HepG2 (cell line): Measurements from ENCODE around the gene NRSN2. TPM values are rescaled to one million over a fixed set of nuclear protein-coding genes. Genes with fewer than 3 reads are reported as not detected.

Source experiments
- FOXC1 ChIP-seq: sonication (generic); formaldehyde crosslinking; IDR thresholded peaks from 2 replicates; pipeline ENCODE4 v1.8.0; 2022; ENCODE audit warnings: mild to moderate bottlenecking, missing genetic modification reagents, borderline replicate concordance
- MAFF ChIP-seq: IDR thresholded peaks from 2 replicates; pipeline ENCODE4 v1.6.1; 2011; ENCODE audit warnings: low read depth, low read length, improper control_type of control experiment
- RCOR2 ChIP-seq: IDR thresholded peaks from 2 replicates; pipeline ENCODE4 v1.6.1; 2016; ENCODE audit warnings: missing biosample characterization, missing genetic modification reagents
- RFXANK ChIP-seq: IDR thresholded peaks from 2 replicates; pipeline ENCODE4 v1.6.1; 2016
- SMARCC2 ChIP-seq: fragments of 450-650 bp; IDR thresholded peaks from 2 replicates; pipeline ENCODE4 v1.6.1; 2017; ENCODE audit warnings: antibody characterized with exemption, mild to moderate bottlenecking
- SUZ12 ChIP-seq: fragments of 150-350 bp; IDR thresholded peaks from 2 replicates; pipeline ENCODE4 v1.6.1; 2014; ENCODE audit warnings: low read depth, low read length
- ZNF34 ChIP-seq: sonication (generic); formaldehyde crosslinking; IDR thresholded peaks from 2 replicates; pipeline ENCODE4 v1.4.0; 2020; ENCODE audit warnings: mild to moderate bottlenecking, missing genetic modification reagents, borderline replicate concordance
- ZNF644 ChIP-seq: IDR thresholded peaks from 2 replicates; pipeline ENCODE4 v1.6.1; 2016; ENCODE audit warnings: low read depth
- ZNF646 ChIP-seq: sonication (generic); formaldehyde crosslinking; IDR thresholded peaks from 2 replicates; pipeline ENCODE4 v1.9.0; 2021; ENCODE audit warnings: mild to moderate bottlenecking, missing genetic modification reagents
- ZNF780A ChIP-seq: sonication (generic); formaldehyde crosslinking; IDR thresholded peaks from 2 replicates; pipeline ENCODE4 v1.8.0; 2022; ENCODE audit warnings: mild to moderate bottlenecking, missing genetic modification reagents, moderate library complexity
- polyA plus RNA-seq, 8 experiments: library from polyadenylated mRNA; depleted of rRNA in 3 of 8; stranded (reverse) in 7 of 8; unstranded in 1 of 8; fragments of >200 nt; fragmentation: Illumina TruSeq in 4 of 8; extraction: Trizol in 4 of 8; gene quantifications; 2 replicates each; pipeline versions ENCODE4 v1.2.1 to v1.2.3, GENCODE V29; 2011 to 2016; ENCODE audit warnings: low read depth in 4 of 8, missing spikeins in 1 of 8, mixed read lengths in 1 of 8; ENCODE audit not compliant: insufficient read depth in 1 of 8
- total RNA-seq, 5 experiments: library from RNA; depleted of rRNA; stranded (reverse); fragments of >200 nt; fragmentation: Illumina TruSeq; extraction: Trizol; gene quantifications; 2 replicates each; pipeline ENCODE4 v1.2.3, GENCODE V29; 2016; ENCODE audit warnings: low read depth in 1 of 5
- TF ChIP-seq, protein P1 (sequence below): sonication (generic); formaldehyde crosslinking; IDR thresholded peaks from 2 replicates; pipeline ENCODE4 v1.9.0; 2021; ENCODE audit warnings: missing genetic modification reagents, mild to moderate bottlenecking, borderline replicate concordance
- TF ChIP-seq, protein P2 (sequence below): sonication (generic); formaldehyde crosslinking; IDR thresholded peaks from one replicate; pipeline ENCODE4 v1.5.1; 2020; ENCODE audit warnings: mild to moderate bottlenecking, missing genetic modification reagents; ENCODE audit errors: not compliant biosample characterization

Gene NRSN2
- total and polyA plus RNA-seq, 2 of the 13 experiments (the other 11 are each of a cell fraction or from before 2014, with no cell fraction given): 32.3 to 49.4 TPM

GRCh38 chr20:330233-331149 is 16.4 kb upstream of the NRSN2 start (continued):
- TF ChIP-seq ZNF646 (CRISPR knock-in tag): no peak
- TF ChIP-seq, protein P1, sequence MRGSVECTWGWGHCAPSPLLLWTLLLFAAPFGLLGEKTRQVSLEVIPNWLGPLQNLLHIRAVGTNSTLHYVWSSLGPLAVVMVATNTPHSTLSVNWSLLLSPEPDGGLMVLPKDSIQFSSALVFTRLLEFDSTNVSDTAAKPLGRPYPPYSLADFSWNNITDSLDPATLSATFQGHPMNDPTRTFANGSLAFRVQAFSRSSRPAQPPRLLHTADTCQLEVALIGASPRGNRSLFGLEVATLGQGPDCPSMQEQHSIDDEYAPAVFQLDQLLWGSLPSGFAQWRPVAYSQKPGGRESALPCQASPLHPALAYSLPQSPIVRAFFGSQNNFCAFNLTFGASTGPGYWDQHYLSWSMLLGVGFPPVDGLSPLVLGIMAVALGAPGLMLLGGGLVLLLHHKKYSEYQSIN: no peak
- no peak for TF ChIP-seq RCOR2 (CRISPR knock-in tag)
- TF ChIP-seq, protein P2, sequence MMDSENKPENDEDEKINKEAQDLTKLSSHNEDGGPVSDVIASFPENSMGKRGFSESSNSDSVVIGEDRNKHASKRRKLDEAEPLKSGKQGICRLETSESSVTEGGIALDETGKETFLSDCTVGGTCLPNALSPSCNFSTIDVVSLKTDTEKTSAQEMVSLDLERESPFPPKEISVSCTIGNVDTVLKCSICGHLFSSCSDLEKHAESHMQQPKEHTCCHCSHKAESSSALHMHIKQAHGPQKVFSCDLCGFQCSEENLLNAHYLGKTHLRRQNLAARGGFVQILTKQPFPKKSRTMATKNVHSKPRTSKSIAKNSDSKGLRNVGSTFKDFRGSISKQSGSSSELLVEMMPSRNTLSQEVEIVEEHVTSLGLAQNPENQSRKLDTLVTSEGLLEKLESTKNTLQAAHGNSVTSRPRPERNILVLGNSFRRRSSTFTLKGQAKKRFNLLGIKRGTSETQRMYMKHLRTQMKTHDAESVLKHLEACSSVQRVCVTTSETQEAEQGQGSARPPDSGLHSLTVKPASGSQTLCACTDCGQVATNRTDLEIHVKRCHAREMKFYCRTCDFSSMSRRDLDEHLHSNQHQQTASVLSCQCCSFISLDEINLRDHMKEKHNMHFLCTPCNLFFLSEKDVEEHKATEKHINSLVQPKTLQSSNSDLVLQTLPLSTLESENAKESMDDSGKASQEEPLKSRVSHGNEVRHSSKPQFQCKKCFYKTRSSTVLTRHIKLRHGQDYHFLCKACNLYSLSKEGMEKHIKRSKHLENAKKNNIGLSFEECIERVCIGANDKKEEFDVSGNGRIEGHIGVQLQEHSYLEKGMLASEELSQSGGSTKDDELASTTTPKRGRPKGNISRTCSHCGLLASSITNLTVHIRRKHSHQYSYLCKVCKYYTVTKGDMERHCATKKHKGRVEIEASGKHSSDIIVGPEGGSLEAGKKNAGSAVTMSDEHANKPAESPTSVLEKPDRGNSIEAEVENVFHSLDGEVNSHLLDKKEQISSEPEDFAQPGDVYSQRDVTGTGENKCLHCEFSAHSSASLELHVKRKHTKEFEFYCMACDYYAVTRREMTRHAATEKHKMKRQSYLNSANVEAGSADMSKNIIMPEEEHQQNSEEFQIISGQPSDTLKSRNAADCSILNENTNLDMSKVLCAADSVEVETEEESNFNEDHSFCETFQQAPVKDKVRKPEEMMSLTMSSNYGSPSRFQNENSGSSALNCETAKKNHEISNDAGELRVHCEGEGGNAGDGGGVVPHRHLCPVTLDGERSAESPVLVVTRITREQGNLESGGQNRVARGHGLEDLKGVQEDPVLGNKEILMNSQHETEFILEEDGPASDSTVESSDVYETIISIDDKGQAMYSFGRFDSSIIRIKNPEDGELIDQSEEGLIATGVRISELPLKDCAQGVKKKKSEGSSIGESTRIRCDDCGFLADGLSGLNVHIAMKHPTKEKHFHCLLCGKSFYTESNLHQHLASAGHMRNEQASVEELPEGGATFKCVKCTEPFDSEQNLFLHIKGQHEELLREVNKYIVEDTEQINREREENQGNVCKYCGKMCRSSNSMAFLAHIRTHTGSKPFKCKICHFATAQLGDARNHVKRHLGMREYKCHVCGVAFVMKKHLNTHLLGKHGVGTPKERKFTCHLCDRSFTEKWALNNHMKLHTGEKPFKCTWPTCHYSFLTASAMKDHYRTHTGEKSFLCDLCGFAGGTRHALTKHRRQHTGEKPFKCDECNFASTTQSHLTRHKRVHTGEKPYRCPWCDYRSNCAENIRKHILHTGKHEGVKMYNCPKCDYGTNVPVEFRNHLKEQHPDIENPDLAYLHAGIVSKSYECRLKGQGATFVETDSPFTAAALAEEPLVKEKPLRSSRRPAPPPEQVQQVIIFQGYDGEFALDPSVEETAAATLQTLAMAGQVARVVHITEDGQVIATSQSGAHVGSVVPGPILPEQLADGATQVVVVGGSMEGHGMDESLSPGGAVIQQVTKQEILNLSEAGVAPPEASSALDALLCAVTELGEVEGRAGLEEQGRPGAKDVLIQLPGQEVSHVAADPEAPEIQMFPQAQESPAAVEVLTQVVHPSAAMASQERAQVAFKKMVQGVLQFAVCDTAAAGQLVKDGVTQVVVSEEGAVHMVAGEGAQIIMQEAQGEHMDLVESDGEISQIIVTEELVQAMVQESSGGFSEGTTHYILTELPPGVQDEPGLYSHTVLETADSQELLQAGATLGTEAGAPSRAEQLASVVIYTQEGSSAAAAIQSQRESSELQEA (CRISPR knock-in tag): no peak
- no peak for TF ChIP-seq MAFF
- TF ChIP-seq RFXANK (CRISPR knock-in tag): no peak
- 0 out of 2 replicates have a peak, but pooled peaks have one; percentile 47 for TF ChIP-seq ZNF34
- peak; percentile 48; the same call in 1 of the 2 replicates for TF ChIP-seq FOXC1 (CRISPR knock-in tag)
- TF ChIP-seq SUZ12: no peak
- TF ChIP-seq SMARCC2: no peak
- TF ChIP-seq ZNF644 (CRISPR knock-in tag): no peak
- TF ChIP-seq ZNF780A (CRISPR knock-in tag): no peak
